Kidney epithelial cell (primary cell): Measurements from ENCODE around the gene ATP23. TPM values are rescaled to one million over a fixed set of nuclear protein-coding genes. Genes with fewer than 3 reads are reported as not detected.

Experiments used
- DNase-seq: peaks from one replicate; pipeline ENCODE4 v3.0.0-alpha.2; 2010; ENCODE audit warnings: low read depth
- H3K27me3 ChIP-seq: 2 replicates; pipeline ENCODE4 v1.6.0; 2011; ENCODE audit warnings: low read length; ENCODE audit not compliant: control insufficient read depth, insufficient read depth
- H3K36me3 ChIP-seq: 2 replicates; pipeline ENCODE4 v1.5.1; 2011; ENCODE audit warnings: low read length; ENCODE audit not compliant: control insufficient read depth, insufficient read depth
- H3K4me3 ChIP-seq: 2 replicates; pipeline ENCODE4 v1.5.1; 2011; ENCODE audit warnings: low read depth, mild to moderate bottlenecking, control low read depth, low read length
- CTCF ChIP-seq: IDR thresholded peaks from 2 replicates; pipeline ENCODE4 v1.5.1; 2011; ENCODE audit warnings: mild to moderate bottlenecking, moderate library complexity, low read length, control low read depth, inconsistent platforms; ENCODE audit not compliant: insufficient read depth, poor library complexity, severe bottlenecking
- total RNA-seq: library from RNA; depleted of rRNA; stranded (reverse); fragments of >200 nt; gene quantifications from 2 replicates; pipeline ENCODE4 v1.2.3, GENCODE V29; 2015

Gene ATP23
- total RNA-seq, 1 donor from 2014 or later, result 8.0 TPM

GRCh38 chr12:57899010-57899662 is 42.2 kb upstream of the ATP23 start:
- H3K36me3 ChIP-seq, result no peaks in the 10 kb centered on the region
- H3K27me3 ChIP-seq, result no peaks in the 10 kb centered on the region
- DNase-seq, result no peak
- TF ChIP-seq CTCF, result no peak
- no peak overlapping the region for H3K4me3 ChIP-seq

GRCh38 chr12:57902478-57902969 is 38.8 kb upstream of the ATP23 start:
- H3K4me3 ChIP-seq, result no peak overlapping the region
- TF ChIP-seq CTCF, result no peak
- H3K27me3 ChIP-seq, result peaks cover 4% of the 10 kb centered on the region
- no peak for DNase-seq
- H3K36me3 ChIP-seq, result no peaks in the 10 kb centered on the region

GRCh38 chr12:57904426-57904825 is 36.9 kb upstream of the ATP23 start:
- Histone ChIP-seq H3K27me3 (peaks cover 7% of the 10 kb centered on the region), H3K4me3 (no peak overlapping the region), H3K36me3 (no peaks in the 10 kb centered on the region)
- no peak for TF ChIP-seq CTCF
- no peak for DNase-seq

- H3K4me3 ChIP-seq, result no peak overlapping the region
- peak; percentile 47 for DNase-seq
Measured at GRCh38 chr12:57904848-57905811, 36.2 kb upstream of the ATP23 start.

GRCh38 chr12:57905812-57906475 is 35.4 kb upstream of the ATP23 start:
- DNase-seq, result no peak
- H3K4me3 ChIP-seq, result no peak overlapping the region
- TF ChIP-seq CTCF, result no peak
- H3K36me3 ChIP-seq, result no peaks in the 10 kb centered on the region
- peaks cover 7% of the 10 kb centered on the region for H3K27me3 ChIP-seq

More at GRCh38 chr12:57904848-57905811, 36.2 kb upstream of the ATP23 start:
- Histone ChIP-seq H3K36me3 (no peaks in the 10 kb centered on the region), H3K27me3 (peaks cover 7% of the 10 kb centered on the region)
- TF ChIP-seq CTCF, result peak; percentile 100
